ENCODE results near the gene NT5E. TPM values are rescaled to one million over a fixed set of nuclear protein-coding genes. Genes with fewer than 3 reads are reported as not detected.

The NT5E gene
- total RNA-seq, 2 donors from 2014 or later = 18.6 to 28.0 TPM

- no peaks in the 10 kb centered on the region for H3K36me3 ChIP-seq
- no peaks in the 10 kb centered on the region for H3K9me3 ChIP-seq
- no peak overlapping the region for H3K4me3 ChIP-seq
- no peaks in the 10 kb centered on the region for H3K4me1 ChIP-seq
- no peak for TF ChIP-seq CTCF (IDR thresholded peaks at IDR 0.05)
- peaks cover 1% of the 10 kb centered on the region for H3K27me3 ChIP-seq
- no peak overlapping the region for H3K27ac ChIP-seq
- intact Hi-C loops (cut with DNase I) = no loop called here
- no peak overlapping the region for H3K9ac ChIP-seq (ENCODE audit: low read depth in 2 of 2, low read length in 2 of 2)
- DNase-seq = no peak
These were observed 6.3 kb upstream of the NT5E start for GRCh38 chr6:85443349-85444117.

- no peak for TF ChIP-seq CTCF (IDR thresholded peaks at IDR 0.05)
- Histone ChIP-seq H3K4me1 (peaks cover 7% of the 10 kb centered on the region), H3K36me3 (no peaks in the 10 kb centered on the region), H3K9me3 (no peaks in the 10 kb centered on the region), H3K9ac (ENCODE audit: low read depth in 2 of 2, low read length in 2 of 2) (peak overlapping the region; percentile 38 to 80), H3K27me3 (peaks cover 8% of the 10 kb centered on the region), H3K4me3 (peak overlapping the region; percentile 55), H3K27ac (peak overlapping the region; percentile 68)
- peak; percentile 42 for DNase-seq
- intact Hi-C loops (cut with DNase I) = no loop called here
These were observed 480 bp upstream of the NT5E start for GRCh38 chr6:85449388-85449817.

- Histone ChIP-seq H3K27me3 (peaks cover 8% of the 10 kb centered on the region), H3K9ac (ENCODE audit: low read depth in 2 of 2, low read length in 2 of 2) (no peak overlapping the region), H3K9me3 (no peaks in the 10 kb centered on the region), H3K36me3 (no peaks in the 10 kb centered on the region), H3K27ac (peak overlapping the region; percentile 38), H3K4me3 (no peak overlapping the region), H3K4me1 (peaks cover 7% of the 10 kb centered on the region)
- DNase-seq = no peak
- TF ChIP-seq CTCF (IDR thresholded peaks at IDR 0.05) = no peak
- intact Hi-C loops (cut with DNase I) = no loop called here
These were observed 1.9 kb downstream of the NT5E start for GRCh38 chr6:85451565-85452306.

GRCh38 chr6:85452441-85452881, 2.6 kb downstream of the NT5E start:
- peak overlapping the region; percentile 38 for H3K27ac ChIP-seq
- H3K27me3 ChIP-seq = peaks cover 8% of the 10 kb centered on the region
- H3K36me3 ChIP-seq = no peaks in the 10 kb centered on the region
- TF ChIP-seq CTCF (IDR thresholded peaks at IDR 0.05) = no peak
- no peak overlapping the region for H3K4me3 ChIP-seq
- H3K9me3 ChIP-seq = no peaks in the 10 kb centered on the region
- no peak for DNase-seq
- peaks cover 7% of the 10 kb centered on the region for H3K4me1 ChIP-seq
- H3K9ac ChIP-seq (ENCODE audit: low read depth in 2 of 2, low read length in 2 of 2) = no peak overlapping the region
- intact Hi-C loops (cut with DNase I) = no loop called here

- TF ChIP-seq CTCF (IDR thresholded peaks at IDR 0.05) = no peak
- peaks cover 8% of the 10 kb centered on the region for H3K27me3 ChIP-seq
- no peak overlapping the region for H3K4me3 ChIP-seq
- no peak overlapping the region for H3K9ac ChIP-seq (ENCODE audit: low read depth in 2 of 2, low read length in 2 of 2)
- no peaks in the 10 kb centered on the region for H3K36me3 ChIP-seq
- H3K27ac ChIP-seq = no peak overlapping the region
- intact Hi-C loops (cut with DNase I) = no loop called here
- no peaks in the 10 kb centered on the region for H3K9me3 ChIP-seq
- no peak for DNase-seq
- H3K4me1 ChIP-seq = peaks cover 7% of the 10 kb centered on the region
These were observed 3.2 kb downstream of the NT5E start for GRCh38 chr6:85453052-85453451.
